GM12891 (cell line): Measurements from ENCODE around the gene DYNC1I1.

Experiments
- PAX5 ChIP-seq: IDR thresholded peaks from 2 replicates; pipeline ENCODE4 v1.6.1; 2011; ENCODE audit warnings: low read length, moderate library complexity, mild to moderate bottlenecking; ENCODE audit not compliant: insufficient read depth, severe bottlenecking
- POLR2A ChIP-seq: IDR thresholded peaks from 2 replicates; pipeline ENCODE4 v1.6.1; 2011; ENCODE audit warnings: low read depth, low read length, control low read depth
- POLR2AphosphoS5 ChIP-seq: IDR thresholded peaks from 2 replicates; pipeline ENCODE4 v1.6.1; 2011; ENCODE audit warnings: low read depth, low read length, control low read depth
- POU2F2 ChIP-seq: IDR thresholded peaks from 2 replicates; pipeline ENCODE4 v1.6.1; 2011; ENCODE audit warnings: low read depth, mild to moderate bottlenecking, control low read depth, low read length, moderate library complexity
- SPI1 ChIP-seq: IDR thresholded peaks from 2 replicates; pipeline ENCODE4 v1.6.1; 2011; ENCODE audit warnings: low read depth, low read length, control low read depth
- TAF1 ChIP-seq: IDR thresholded peaks from 2 replicates; pipeline ENCODE4 v1.6.1; 2011; ENCODE audit warnings: low read depth, low read length, control low read depth

DNA sequence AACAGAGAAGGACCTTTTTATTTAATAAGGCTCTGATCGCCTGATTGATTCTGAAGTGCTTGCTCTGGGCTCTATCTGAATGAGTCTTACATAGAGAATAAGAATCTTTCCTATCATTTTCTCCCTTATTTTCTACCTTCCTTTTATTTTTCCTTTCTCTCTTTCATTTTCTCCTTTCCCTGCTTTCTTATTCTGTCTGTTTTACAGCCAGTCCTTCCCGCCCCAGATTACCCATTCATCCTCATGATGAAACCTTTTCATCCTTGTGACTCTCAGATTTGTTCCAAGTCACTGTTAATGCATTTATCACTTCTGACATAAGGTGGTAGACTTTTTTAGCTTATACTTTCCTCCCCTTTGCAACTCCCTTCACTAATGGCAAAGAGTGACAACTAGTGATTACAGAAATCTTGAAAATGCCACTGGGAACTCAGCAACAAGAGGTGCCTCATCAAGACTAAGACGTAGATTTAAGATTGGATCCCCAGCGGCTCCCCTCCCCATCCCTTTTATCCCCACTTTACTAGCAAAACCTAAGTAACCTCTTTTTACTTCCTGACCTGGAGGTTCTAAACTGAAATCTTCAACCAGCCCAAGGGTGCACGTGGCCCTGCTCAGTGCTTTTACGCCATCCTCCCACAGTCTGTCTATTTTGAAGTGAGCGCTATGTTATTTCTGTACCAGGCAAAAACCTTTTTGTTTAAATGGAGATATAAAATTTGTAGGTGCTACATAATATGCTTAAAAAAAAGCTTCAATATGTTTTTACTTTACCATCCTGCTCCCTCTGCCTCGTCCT is 179.8 kb downstream of the DYNC1I1 start:
- TF ChIP-seq POLR2A (no peak), POLR2AphosphoS5 (no peak), SPI1 (no peak), POU2F2 (no peak), TAF1 (no peak), PAX5 (no peak)
